GM15510 (cell line): ENCODE results near the gene PGK1.

Source experiments
- POLR2A ChIP-seq: IDR thresholded peaks from 3 replicates; pipeline ENCODE4 v1.6.1; 2011; ENCODE audit warnings: borderline replicate concordance; ENCODE audit not compliant: insufficient read length; ENCODE audit errors: extremely low read depth

The PGK1 gene

GRCh38 chrX:78111140-78111931 is 7.3 kb downstream of the PGK1 start:
- TF ChIP-seq POLR2A, result no peak

DNA sequence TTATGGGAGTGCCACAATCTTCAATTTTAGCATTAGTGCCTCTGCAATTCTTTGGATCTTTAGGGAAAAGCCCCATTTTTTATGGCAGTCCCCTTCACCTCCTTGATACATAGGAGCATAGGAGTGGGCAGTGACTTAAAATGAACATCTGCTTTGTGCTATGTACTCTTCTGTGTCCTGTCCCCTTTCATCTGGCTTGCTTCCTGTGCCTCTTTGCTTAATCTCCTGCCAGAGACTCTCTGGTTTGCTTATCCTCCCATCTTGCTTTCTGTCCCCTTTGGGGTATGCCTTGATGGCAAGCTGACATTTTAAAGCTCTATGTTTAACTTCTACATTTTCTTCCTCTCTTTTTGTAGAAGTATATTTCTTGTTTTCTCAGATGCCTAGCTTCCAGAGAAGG is 12.3 kb downstream of the PGK1 start:
- TF ChIP-seq POLR2A, result no peak

GRCh38 chrX:78116766-78117165 is 12.7 kb downstream of the PGK1 start:
- TF ChIP-seq POLR2A, result no peak

DNA sequence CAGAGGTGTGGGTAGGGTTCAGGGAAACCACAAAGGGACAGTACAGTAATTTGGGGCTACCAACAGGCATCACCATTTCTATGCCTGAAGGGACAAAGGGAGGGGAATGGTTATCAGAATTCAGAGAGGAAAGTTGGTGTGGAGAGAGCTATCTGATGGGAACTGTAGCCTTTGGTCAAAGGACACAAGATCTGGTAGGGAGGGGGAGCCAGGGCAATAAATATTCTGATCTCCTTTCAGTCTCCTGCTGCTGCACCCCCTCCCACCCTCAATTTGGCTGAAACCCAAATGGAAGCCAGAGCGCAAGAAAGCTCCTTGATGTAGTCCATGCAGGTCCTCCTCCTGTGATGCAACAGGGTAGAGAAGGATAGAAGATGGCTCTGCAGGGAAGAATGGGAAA is 14.6 kb downstream of the PGK1 start:
- TF ChIP-seq POLR2A, result no peak

DNA sequence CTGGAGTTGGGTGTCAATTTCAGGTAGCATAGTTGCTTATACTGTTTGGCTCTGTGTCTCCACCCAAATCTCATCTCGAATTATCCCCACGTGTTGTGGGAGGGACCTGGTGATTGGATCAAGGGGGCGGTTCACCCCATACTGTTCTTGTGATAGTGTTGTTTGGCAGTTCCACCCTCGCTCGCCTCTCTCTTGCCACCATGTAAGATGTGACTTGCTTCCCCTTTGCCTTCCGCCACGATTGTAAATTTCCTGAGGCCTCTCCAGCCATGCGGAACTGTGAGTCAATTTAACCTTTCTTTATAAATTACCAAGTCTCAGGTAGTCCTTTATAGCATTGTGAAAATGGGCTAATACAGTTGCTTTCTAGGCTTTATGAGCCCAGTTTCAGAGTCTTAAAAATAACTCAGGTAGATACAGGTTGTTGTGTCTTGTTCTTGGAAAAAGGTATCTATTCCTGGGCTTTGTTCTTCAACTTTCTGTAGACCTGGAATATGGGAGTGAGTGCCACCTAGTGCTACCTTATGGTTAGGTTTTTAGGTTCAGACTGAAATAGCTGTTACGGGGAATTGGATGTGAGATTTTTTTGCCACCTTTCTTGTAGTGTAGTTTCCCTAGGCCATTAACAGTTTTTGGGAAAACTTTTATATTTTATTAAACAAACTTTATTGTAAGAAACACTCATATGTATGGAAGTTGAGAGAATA is 15.6 kb downstream of the PGK1 start:
- no peak for TF ChIP-seq POLR2A

DNA sequence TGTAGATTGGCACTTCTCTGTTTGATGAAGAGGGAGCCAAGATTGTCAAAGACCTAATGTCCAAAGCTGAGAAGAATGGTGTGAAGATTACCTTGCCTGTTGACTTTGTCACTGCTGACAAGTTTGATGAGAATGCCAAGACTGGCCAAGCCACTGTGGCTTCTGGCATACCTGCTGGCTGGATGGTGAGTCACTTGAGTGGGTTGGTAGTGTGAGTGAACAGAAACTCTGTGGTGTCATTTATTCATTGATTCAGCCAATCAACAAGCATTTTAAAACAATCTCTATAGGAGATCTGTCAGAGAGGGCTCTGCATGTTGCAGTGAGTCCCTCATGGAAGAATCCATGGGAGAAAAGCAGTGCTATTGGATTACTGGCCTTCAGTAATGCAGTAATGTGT is 19.1 kb downstream of the PGK1 start:
- TF ChIP-seq POLR2A, result no peak

- no peak for TF ChIP-seq POLR2A
Observed at GRCh38 chrX:78124307-78124706, 20.3 kb downstream of the PGK1 start.

DNA sequence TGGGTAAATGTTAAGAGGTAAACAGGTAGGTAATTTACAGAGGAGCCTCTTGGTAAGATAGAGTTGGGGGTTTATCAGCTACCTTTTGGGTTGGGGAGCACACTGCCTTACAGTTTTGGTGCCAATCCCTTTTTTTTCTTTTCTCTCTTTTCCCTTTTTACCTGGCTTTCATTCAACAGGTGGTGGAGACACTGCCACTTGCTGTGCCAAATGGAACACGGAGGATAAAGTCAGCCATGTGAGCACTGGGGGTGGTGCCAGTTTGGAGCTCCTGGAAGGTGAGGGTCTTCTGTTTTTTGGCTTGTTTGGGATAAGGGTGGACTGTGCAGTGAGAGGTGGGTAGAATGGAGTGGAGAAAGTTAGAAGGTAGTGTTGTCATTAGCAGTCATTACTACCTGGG is 21.1 kb downstream of the PGK1 start:
- no peak for TF ChIP-seq POLR2A

GRCh38 chrX:78129714-78130113 is 25.7 kb downstream of the PGK1 start:
- no peak for TF ChIP-seq POLR2A

DNA sequence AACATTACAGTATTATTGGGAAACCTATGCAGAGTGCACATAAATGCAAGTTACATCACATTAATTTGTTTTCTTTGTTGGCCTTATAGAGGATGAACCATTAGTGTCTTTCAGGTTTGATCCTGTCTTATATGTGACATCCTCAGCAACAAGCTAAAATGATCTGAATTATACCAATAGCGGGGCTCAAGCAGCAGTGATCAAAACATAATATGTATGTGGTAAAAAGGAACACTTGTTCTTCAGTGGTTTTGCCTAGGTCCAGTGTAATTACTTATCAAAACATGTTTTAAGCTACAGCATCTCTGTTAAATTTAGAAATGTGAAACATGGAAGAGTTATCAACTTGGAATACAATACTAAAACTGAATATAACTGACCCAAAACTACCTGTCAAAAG is 26.3 kb downstream of the PGK1 start:
- TF ChIP-seq POLR2A, result no peak

GRCh38 chrX:78131117-78131516 is 27.1 kb downstream of the PGK1 start:
- no peak for TF ChIP-seq POLR2A

GRCh38 chrX:78133238-78133960 is 29.4 kb downstream of the PGK1 start:
- no peak for TF ChIP-seq POLR2A

- peak; percentile 46 for TF ChIP-seq POLR2A
Observed at GRCh38 chrX:78139160-78140123, 35.4 kb downstream of the PGK1 start, which contains the start of gene TAF9B. Gene TAF9B, minus strand, starts transcription at chrX:78139650. Its CDS starts 39 bp downstream, at chrX:78139611.

DNA sequence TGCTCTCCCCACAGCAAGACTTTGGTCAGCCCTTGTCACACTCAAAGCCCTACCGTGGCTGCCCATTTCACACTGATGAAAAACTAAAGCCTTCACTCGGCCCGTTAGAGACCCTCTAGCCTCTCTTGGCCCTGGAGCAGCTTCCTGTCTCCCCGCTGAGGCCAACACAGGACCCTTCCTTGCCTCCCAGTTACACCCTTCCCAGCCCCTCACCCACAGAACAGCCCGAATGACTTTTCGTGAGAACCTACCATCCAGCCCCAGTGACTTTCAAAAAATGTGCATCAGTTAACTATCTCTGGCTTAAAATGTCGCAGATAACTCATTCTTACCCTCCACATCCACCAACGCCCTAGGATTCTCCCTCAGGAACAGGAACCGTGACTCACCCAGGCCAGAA is 36.2 kb downstream of the PGK1 start:
- no peak for TF ChIP-seq POLR2A
